Osteocyte (in vitro differentiated cells): ENCODE measurements around the gene TRAPPC4. TPM values are rescaled to one million over a fixed set of nuclear protein-coding genes. Genes with fewer than 3 reads are reported as not detected.
"Not testable (repeated sequence)": the region's sequence is repeated elsewhere in the genome, so short reads cannot be mapped to it uniquely, and the experiment has no call there.

Source experiments
- DNase-seq: peaks from one replicate; pipeline ENCODE4 v3.0.0; 2021; ENCODE audit warnings: mixed read lengths; ENCODE audit not compliant: unreplicated experiment; ENCODE audit errors: extremely low spot score
- H3K27ac Mint-ChIP-seq: one replicate; pipeline ENCODE4 v1.8.0; 2021; ENCODE audit warnings: mild to moderate bottlenecking, mixed read lengths; ENCODE audit not compliant: unreplicated experiment
- H3K27me3 Mint-ChIP-seq: one replicate; pipeline ENCODE4 v1.8.0; 2021; ENCODE audit warnings: mixed read lengths; ENCODE audit not compliant: unreplicated experiment
- H3K36me3 Mint-ChIP-seq: one replicate; pipeline ENCODE4 v1.8.0; 2021; ENCODE audit warnings: mixed read lengths; ENCODE audit not compliant: unreplicated experiment
- H3K4me1 Mint-ChIP-seq: one replicate; pipeline ENCODE4 v1.8.0; 2021; ENCODE audit warnings: mixed read lengths; ENCODE audit not compliant: unreplicated experiment
- H3K4me3 Mint-ChIP-seq: one replicate; pipeline ENCODE4 v1.8.0; 2021; ENCODE audit warnings: mild to moderate bottlenecking, moderate library complexity, mixed read lengths; ENCODE audit not compliant: unreplicated experiment
- H3K9me3 Mint-ChIP-seq: one replicate; pipeline ENCODE4 v1.8.0; 2021; ENCODE audit warnings: mixed read lengths; ENCODE audit not compliant: unreplicated experiment
- CTCF ChIP-seq: fragments of 200-600 bp; sonication (generic); IDR thresholded peaks from 2 replicates; pipeline ENCODE4 v1.5.0; 2021; ENCODE audit warnings: antibody characterized with exemption, mild to moderate bottlenecking, moderate library complexity
- total RNA-seq: library from RNA; stranded (reverse); gene quantifications from 2 replicates; pipeline ENCODE4 v1.2.1, GENCODE V29; 2021

TRAPPC4 gene
- total RNA-seq, 1 donor from 2014 or later: 75.3 TPM

- peak; percentile 30 for TF ChIP-seq CTCF
- no peaks in the 10 kb centered on the region for H3K27me3 Mint-ChIP-seq
- no peak for DNase-seq
- peaks cover 24% of the 10 kb centered on the region for H3K4me1 Mint-ChIP-seq
- no peaks in the 10 kb centered on the region for H3K9me3 Mint-ChIP-seq
- H3K4me3 Mint-ChIP-seq: peak overlapping the region; percentile 96
- H3K27ac Mint-ChIP-seq: peak overlapping the region; percentile 84
- H3K36me3 Mint-ChIP-seq: peaks cover 34% of the 10 kb centered on the region
Measured at GRCh38 chr11:119055901-119056300, 37.3 kb downstream of the TRAPPC4 start.

GRCh38 chr11:119056421-119056999 is 37.9 kb downstream of the TRAPPC4 start:
- Mint-ChIP-seq H3K4me1 (peaks cover 24% of the 10 kb centered on the region), H3K27me3 (no peaks in the 10 kb centered on the region), H3K9me3 (no peaks in the 10 kb centered on the region), H3K4me3 (peak overlapping the region; percentile 96), H3K36me3 (peaks cover 28% of the 10 kb centered on the region), H3K27ac (peak overlapping the region; percentile 94)
- no peak for TF ChIP-seq CTCF
- no peak for DNase-seq

- TF ChIP-seq CTCF: peak; percentile 32
- Mint-ChIP-seq H3K27me3 (no peaks in the 10 kb centered on the region), H3K4me3 (peak within 1 kb of the TSS; percentile 96), H3K9me3 (no peaks in the 10 kb centered on the region), H3K36me3 (peaks cover 23% of the 10 kb centered on the region), H3K27ac (peak within 1 kb of the TSS; percentile 94), H3K4me1 (peaks cover 24% of the 10 kb centered on the region)
- peak; percentile 99 for DNase-seq
Measured at GRCh38 chr11:119057000-119057769, 38.6 kb downstream of the TRAPPC4 start, which contains the start of gene HYOU1. TSS of gene HYOU1 (minus strand) at chr11:119057205. CDS start at chr11:119056160, 1,045 bp downstream.

- not testable (repeated sequence) for H3K27me3 Mint-ChIP-seq, H3K4me3 Mint-ChIP-seq, H3K27ac Mint-ChIP-seq, H3K9me3 Mint-ChIP-seq, DNase-seq, H3K36me3 Mint-ChIP-seq
- peaks cover 24% of the 10 kb centered on the region for H3K4me1 Mint-ChIP-seq
Measured at GRCh38 chr11:119059128-119059527, 40.6 kb downstream of the TRAPPC4 start.

- Mint-ChIP-seq H3K36me3 (no peaks in the 10 kb centered on the region), H3K4me3 (no peak overlapping the region), H3K9me3 (no peaks in the 10 kb centered on the region), H3K27ac (no peak overlapping the region), H3K4me1 (peaks cover 11% of the 10 kb centered on the region), H3K27me3 (no peaks in the 10 kb centered on the region)
- TF ChIP-seq CTCF: no peak
- DNase-seq: no peak
Measured at GRCh38 chr11:119061256-119061655, 42.7 kb downstream of the TRAPPC4 start.
